Lung (tissue), 12 donors: ENCODE measurements around the gene SLC25A23. TPM values are rescaled to one million over a fixed set of nuclear protein-coding genes. Genes with fewer than 3 reads are reported as not detected.

ENCODE experiments used
- ATAC-seq: fragments of 200-7000 bp; cut with Tn5 transposase; one replicate; pipeline ENCODE4 v1.9.1; 2020; ENCODE audit warnings: moderate number of reproducible peaks; ENCODE audit not compliant: insufficient read depth, low FRiP score
- DNase-seq, 3 donors: peaks; one replicate each; pipeline ENCODE4 v3.0.0-alpha.2; 2013 to 2017
- H3K27ac ChIP-seq, 2 donors: one replicate each; pipeline ENCODE4 v1.5.1; 2013; ENCODE audit warnings: mild to moderate bottlenecking in 2 of 2, moderate library complexity in 2 of 2, control low read depth in 1 of 2, inconsistent platforms in 1 of 2, low read depth in 1 of 2, low read length in 1 of 2
- H3K27me3 ChIP-seq, 3 donors: one replicate each; pipeline ENCODE4 v1.5.1; 2013; ENCODE audit warnings: low read length in 2 of 3; ENCODE audit not compliant: control insufficient read depth in 3 of 3, insufficient read depth in 3 of 3
- H3K36me3 ChIP-seq, 4 donors: one replicate each; pipeline ENCODE4 v1.5.1; 2013; ENCODE audit warnings: low read length in 4 of 4, mild to moderate bottlenecking in 1 of 4, moderate library complexity in 1 of 4; ENCODE audit not compliant: control insufficient read depth in 4 of 4, insufficient read depth in 4 of 4
- H3K4me1 ChIP-seq, 5 donors: one replicate each; pipeline ENCODE4 v1.5.1; 2013; ENCODE audit warnings: low read length in 5 of 5, mild to moderate bottlenecking in 2 of 5, moderate library complexity in 1 of 5; ENCODE audit not compliant: control insufficient read depth in 5 of 5, insufficient read depth in 5 of 5
- H3K4me3 ChIP-seq: one replicate; pipeline ENCODE4 v1.5.1; 2013; ENCODE audit warnings: mild to moderate bottlenecking, control low read depth, moderate library complexity
- H3K9ac ChIP-seq, 2 donors: one replicate each; pipeline ENCODE4 v1.5.1; 2013; ENCODE audit warnings: low read length in 2 of 2, control low read depth in 1 of 2; ENCODE audit not compliant: insufficient read depth in 1 of 2
- H3K9me3 ChIP-seq, 4 donors: one replicate each; pipeline ENCODE4 v1.5.1; 2013; ENCODE audit warnings: low read length in 3 of 4, mild to moderate bottlenecking in 1 of 4, moderate library complexity in 1 of 4; ENCODE audit not compliant: control insufficient read depth in 4 of 4, insufficient read depth in 3 of 4
- CTCF ChIP-seq: IDR thresholded peaks from 2 replicates; pipeline ENCODE4 v1.5.1; 2012; ENCODE audit warnings: mild to moderate bottlenecking; ENCODE audit errors: control extremely low read depth, extremely low read depth
- WGBS, 2 donors: extraction: QIAGEN DNeasy Blood & Tissue Kit; methylation state at CpG; one replicate each; pipeline ENCODE4 v1.1.7; 2013; 5-methylcytosine and 5-hydroxymethylcytosine counted together
- polyA plus RNA-seq, 2 donors: library from polyadenylated mRNA; stranded (reverse); fragments of 200-250 nt; gene quantifications; one replicate each; pipeline ENCODE4 v1.2.1, GENCODE V29; 2013
- total RNA-seq, 2 donors: library from RNA; depleted of rRNA in 1 of 2; stranded (reverse); fragments of >200 nt in 1 of 2; gene quantifications; one replicate each; pipeline ENCODE4 v1.2.1, GENCODE V29; 2014 to 2021
- donor health status: control.
- donor health status: control.
- donor health status: Bipolar disorder and iron deficiency.
- donor health status: healthy.
- donor health status: DM: yes; HTN: yes; CAD: no.

The SLC25A23 gene
- total and polyA plus RNA-seq, 4 donors: 15.7 to 49.5 (median 44.5) TPM

- WGBS, 2 donors: 36 to 63% methylated on average over 33 of the region's 33 CpGs
- H3K27ac ChIP-seq: no peak overlapping the region
- peak; percentile 31 to 71 (median 51) for DNase-seq
- no peaks in the 10 kb centered on the region for H3K36me3 ChIP-seq
- no peak overlapping the region for H3K4me3 ChIP-seq
- peaks cover 0 to 14% (median 8%) of the 10 kb centered on the region in 3 donors for H3K27me3 ChIP-seq
- no peak for TF ChIP-seq CTCF
- ATAC-seq: peak; percentile 88
- H3K9me3 ChIP-seq: peaks cover 0 to 2% (median 0%) of the 10 kb centered on the region in 4 donors
- H3K9ac ChIP-seq: no peak overlapping the region
- H3K4me1 ChIP-seq: peaks cover 0 to 8% (median 0%) of the 10 kb centered on the region in 5 donors
Observed at GRCh38 chr19:6476155-6476895, 16.7 kb upstream of the SLC25A23 start.

GRCh38 chr19:6475321-6476108 lies 15.9 kb upstream of the SLC25A23 start:
- DNase-seq (no peak), ATAC-seq (no peak)
- H3K9me3 ChIP-seq: peaks cover 0 to 2% (median 0%) of the 10 kb centered on the region in 4 donors
- TF ChIP-seq CTCF: no peak
- WGBS, 2 donors: 42 to 66% methylated on average over 49 to 52 of the region's 52 CpGs
- H3K27ac ChIP-seq: no peak overlapping the region
- peaks cover 0 to 8% (median 0%) of the 10 kb centered on the region in 5 donors for H3K4me1 ChIP-seq
- no peak overlapping the region for H3K9ac ChIP-seq
- no peak overlapping the region for H3K4me3 ChIP-seq
- H3K36me3 ChIP-seq: no peaks in the 10 kb centered on the region
- H3K27me3 ChIP-seq: peaks cover 0 to 14% (median 8%) of the 10 kb centered on the region in 3 donors

- H3K4me1 ChIP-seq: peaks cover 0 to 8% (median 0%) of the 10 kb centered on the region in 5 donors
- peaks cover 0 to 2% (median 0%) of the 10 kb centered on the region in 4 donors for H3K9me3 ChIP-seq
- no peak overlapping the region for H3K9ac ChIP-seq
- H3K36me3 ChIP-seq: no peaks in the 10 kb centered on the region
- peaks cover 0 to 14% (median 6%) of the 10 kb centered on the region in 3 donors for H3K27me3 ChIP-seq
- WGBS, 2 donors: 66 to 82% methylated on average over 9 of the region's 9 CpGs
- ATAC-seq (no peak), DNase-seq (no peak)
- H3K27ac ChIP-seq: no peak overlapping the region
- no peak overlapping the region for H3K4me3 ChIP-seq
- TF ChIP-seq CTCF: no peak
Observed at GRCh38 chr19:6473647-6474046, 14.1 kb upstream of the SLC25A23 start.
